Inferior parietal cortex (tissue), 1 donor: ENCODE measurements around the gene SPATA31D3.
"Not testable (repeated sequence)": the region's sequence is repeated elsewhere in the genome, so short reads cannot be mapped to it uniquely, and the experiment has no call there.

Experiments
- DNase-seq: peaks from one replicate; pipeline ENCODE4 v3.0.0-alpha.2; 2016; ENCODE audit errors: extremely low spot score

Gene SPATA31D3

GRCh38 chr9:81979196-81979595 lies 35.9 kb downstream of the SPATA31D3 start:
- DNase-seq, result no peak

GRCh38 chr9:81980568-81980967 lies 37.3 kb downstream of the SPATA31D3 start:
- DNase-seq, result no peak

- DNase-seq, result no peak
These were observed 38.6 kb downstream of the SPATA31D3 start for GRCh38 chr9:81981883-81982282.

GRCh38 chr9:81984928-81985327 lies 41.6 kb downstream of the SPATA31D3 start:
- DNase-seq, result no peak

GRCh38 chr9:81986051-81986450 lies 42.8 kb downstream of the SPATA31D3 start:
- no peak for DNase-seq

- not testable (repeated sequence) for DNase-seq
These were observed 45.2 kb downstream of the SPATA31D3 start, which contains the start of gene SPATA31D1 for GRCh38 chr9:81988472-81988871. Gene SPATA31D1 (plus strand): TSS chr9:81988772. CDS start chr9:81988819, 47 bp downstream.

GRCh38 chr9:81989700-81990099 lies 46.4 kb downstream of the SPATA31D3 start:
- DNase-seq, result no peak

GRCh38 chr9:81993656-81994055 lies 50.4 kb downstream of the SPATA31D3 start:
- DNase-seq, result no peak
